Mucosa of descending colon (tissue), 3 donors: ENCODE results near the gene TRIO. TPM values are rescaled to one million over a fixed set of nuclear protein-coding genes. Genes with fewer than 3 reads are reported as not detected.
"Not testable (repeated sequence)": the region's sequence is repeated elsewhere in the genome, so short reads cannot be mapped to it uniquely, and the experiment has no call there.

Experiments used
- ATAC-seq: fragments of 200-7000 bp; cut with Tn5 transposase; one replicate; pipeline ENCODE4 v1.9.1; 2020; ENCODE audit warnings: mild to moderate bottlenecking, moderate library complexity
- DNase-seq, 3 donors: peaks; one replicate each; pipeline ENCODE4 v3.0.0-alpha.2; 2020
- H3K36me3 ChIP-seq: fragments of 200-600 bp; one replicate; pipeline ENCODE4 v1.8.0; 2021; ENCODE audit warnings: low read depth, mild to moderate bottlenecking
- H3K4me1 ChIP-seq: fragments of 200-600 bp; one replicate; pipeline ENCODE4 v1.8.0; 2021; ENCODE audit warnings: low read depth, mild to moderate bottlenecking
- H3K4me3 ChIP-seq: fragments of 200-600 bp; one replicate; pipeline ENCODE4 v1.8.0; 2021; ENCODE audit warnings: mild to moderate bottlenecking
- H3K9me3 ChIP-seq: fragments of 200-600 bp; one replicate; pipeline ENCODE4 v1.8.0; 2021; ENCODE audit warnings: mild to moderate bottlenecking
- CTCF ChIP-seq: fragments of 200-600 bp; IDR thresholded peaks from one replicate; pipeline ENCODE4 v1.8.0; 2022; ENCODE audit warnings: antibody characterized with exemption, mild to moderate bottlenecking
- intact Hi-C, 2 donors: fragments of 100-400 bp; cut with DNase I in 1 of 2; cut with micrococcal nuclease in 1 of 2; formaldehyde crosslinking; loops; one replicate each; pipeline versions ENCODE4 v1.11.0 to v1.11.1; 2022; cut with DNase I, micrococcal nuclease
- total RNA-seq, 3 donors: library from RNA; stranded (reverse); fragmentation: NEBNext Ultra II Directional in 2 of 3; extraction: Animal tissue kit (Norgen Biotek cat#: 25700) in 2 of 3; gene quantifications; one replicate each; pipeline versions ENCODE4 v1.2.1 to v1.2.4, GENCODE V29; 2021 to 2023
- donor health status: DM: no; HTN: no; CAD: no; lungs with moderate emphysema.
- donor health status: DM: no; HTN: no; CAD: no.
- donor health status: DM: no; HTN: yes; CAD: no.

Gene TRIO
- total RNA-seq, 3 donors from 2014 or later: 164 to 231 (median 168) TPM

GRCh38 chr5:14204011-14204670 is 61.0 kb downstream of the TRIO start:
- no peaks in the 10 kb centered on the region for H3K9me3 ChIP-seq
- intact Hi-C loops: loop anchor here in 1 of 2 donors (10.0 kb wide), 1 partner anchor 59 kb away; the partner anchor contains the start of gene TRIO
- DNase-seq: no peak
- no peak for ATAC-seq
- no peak overlapping the region for H3K4me3 ChIP-seq
- no peaks in the 10 kb centered on the region for H3K36me3 ChIP-seq
- TF ChIP-seq CTCF: no peak
- peaks cover 43% of the 10 kb centered on the region for H3K4me1 ChIP-seq

- Histone ChIP-seq H3K9me3 (no peaks in the 10 kb centered on the region), H3K4me3 (no peak overlapping the region), H3K4me1 (peaks cover 51% of the 10 kb centered on the region), H3K36me3 (no peaks in the 10 kb centered on the region)
- ATAC-seq: peak; percentile 68
- no peak for TF ChIP-seq CTCF
- peak; percentile 74 to 83 (median 82) for DNase-seq
- intact Hi-C loops: loop anchor here in 1 of 2 donors (10.0 kb wide), 1 partner anchor 60 kb away; the partner anchor contains the start of gene TRIO
These were observed 61.7 kb downstream of the TRIO start for GRCh38 chr5:14204785-14205321.

GRCh38 chr5:14206028-14206725 is 63.0 kb downstream of the TRIO start:
- Histone ChIP-seq H3K9me3 (no peaks in the 10 kb centered on the region), H3K36me3 (no peaks in the 10 kb centered on the region), H3K4me3 (no peak overlapping the region), H3K4me1 (peaks cover 64% of the 10 kb centered on the region)
- DNase-seq (no peak), ATAC-seq (peak; percentile 41)
- no peak for TF ChIP-seq CTCF
- intact Hi-C loops: loop anchor here in 1 of 2 donors (10.0 kb wide), 1 partner anchor 61 kb away; the partner anchor contains the start of gene TRIO

- peak; percentile 69 for ATAC-seq
- H3K9me3 ChIP-seq, H3K4me3 ChIP-seq, H3K36me3 ChIP-seq: not testable (repeated sequence)
- DNase-seq: peak in 2 of 3 donors; percentile 69 to 74
- H3K4me1 ChIP-seq: peaks cover 75% of the 10 kb centered on the region
- intact Hi-C loops: loop anchor here in 1 of 2 donors (10.0 kb wide), 1 partner anchor 63 kb away; the partner anchor contains the start of gene TRIO
These were observed 64.3 kb downstream of the TRIO start for GRCh38 chr5:14207428-14207827.

- H3K36me3 ChIP-seq: no peaks in the 10 kb centered on the region
- H3K4me1 ChIP-seq: peaks cover 75% of the 10 kb centered on the region
- ATAC-seq: peak; percentile 65
- no peak for TF ChIP-seq CTCF
- no peak overlapping the region for H3K4me3 ChIP-seq
- intact Hi-C loops: loop anchor here in 1 of 2 donors (10.0 kb wide), 1 partner anchor 64 kb away; the partner anchor contains the start of gene TRIO
- H3K9me3 ChIP-seq: no peaks in the 10 kb centered on the region
- DNase-seq: peak in 1 of 3 donors; percentile 72
These were observed 65.2 kb downstream of the TRIO start for GRCh38 chr5:14208071-14209021.
